GM12878 (cell line): Measurements from ENCODE around the gene TLE7. TPM values are rescaled to one million over a fixed set of nuclear protein-coding genes. Genes with fewer than 3 reads are reported as not detected.

Source experiments
- ATAC-seq: fragments of 200-7000 bp; cut with Tn5 transposase; 3 replicates; pipeline ENCODE4 v1.9.1; 2020; ENCODE audit warnings: mild to moderate bottlenecking, moderate library complexity
- BruUV-seq: library from RNA; stranded (reverse); fragments of 400-500 nt; replicated peaks from 2 replicates; lab custom pipeline; 2021; lab: Mats Ljungman, UMichigan
- CTCF ChIA-PET: fragments of 300-600 bp; sonication (Branson Sonifier 250); formaldehyde crosslinking; extraction: SDS; loops from one replicate; lab custom pipeline; 2021; ENCODE audit warnings: inconsistent platforms; lab: Yijun Ruan, JAX
- POLR2A ChIA-PET: fragments of 350-600 bp; formaldehyde crosslinking; extraction: SDS; loops from one replicate; lab custom pipeline; 2021; ENCODE audit warnings: inconsistent platforms; lab: Charles Lee
- RAD21 ChIA-PET: fragments of 300-600 bp; sonication (Branson Sonifier 250); formaldehyde crosslinking; loops from one replicate; lab custom pipeline; 2023; ENCODE audit warnings: antibody characterized with exemption; ENCODE audit not compliant: unreplicated experiment; lab: Charles Lee
- SMC1A ChIA-PET: fragments of 300-600 bp; sonication (Branson Sonifier 250); formaldehyde crosslinking; loops from one replicate; lab custom pipeline; 2023; ENCODE audit not compliant: unreplicated experiment, uncharacterized antibody; lab: Charles Lee
- DNase-seq: peaks from one replicate; pipeline ENCODE4 v3.0.0-alpha.2; 2011; ENCODE audit warnings: low read depth, low spot score
- FAIRE-seq: peaks from 3 replicates; lab custom pipeline; 2011; peaks lifted over from hg19 to GRCh38; lab: Jason Lieb, UNC
- H2AFZ ChIP-seq: 2 replicates; pipeline ENCODE4 v1.6.0; 2011; ENCODE audit warnings: low read depth, low read length, control low read depth; ENCODE audit not compliant: control insufficient read depth
- H3K27ac ChIP-seq: 2 replicates; pipeline ENCODE4 v1.5.1; 2011; ENCODE audit warnings: control low read depth; ENCODE audit not compliant: control insufficient read depth, insufficient read depth
- H3K27me3 ChIP-seq, 2 experiments: replicated peaks in 1 of 2; 2 replicates each; pipeline versions ENCODE4 v1.6.0 to v1.6.1; 2011; ENCODE audit warnings: low read length in 1 of 2; ENCODE audit not compliant: control insufficient read depth in 2 of 2, insufficient read depth in 2 of 2
- H3K36me3 ChIP-seq, 2 experiments: 2 replicates each; pipeline ENCODE4 v1.5.1; 2011; ENCODE audit warnings: low read length in 1 of 2; ENCODE audit not compliant: control insufficient read depth in 2 of 2, insufficient read depth in 2 of 2
- H3K4me1 ChIP-seq: 2 replicates; pipeline ENCODE4 v1.6.1; 2011; ENCODE audit warnings: mild to moderate bottlenecking, low read length, moderate library complexity, mixed read lengths; ENCODE audit not compliant: control insufficient read depth, insufficient read depth
- H3K4me2 ChIP-seq: 2 replicates; pipeline ENCODE4 v1.6.0; 2011; ENCODE audit warnings: control low read depth; ENCODE audit not compliant: control insufficient read depth, insufficient read depth
- H3K4me3 ChIP-seq: fragments of 200-600 bp; sonication (generic); 2 replicates; pipeline ENCODE4 v1.5.1; 2016
- H3K79me2 ChIP-seq: 2 replicates; pipeline ENCODE4 v1.6.0; 2011; ENCODE audit warnings: low read length; ENCODE audit not compliant: control insufficient read depth, insufficient read depth
- H3K9ac ChIP-seq: 2 replicates; pipeline ENCODE4 v1.8.0; 2011; ENCODE audit warnings: low read length, control low read depth, mixed read lengths; ENCODE audit not compliant: control insufficient read depth, insufficient read depth
- H3K9me3 ChIP-seq: replicated peaks from 3 replicates; pipeline ENCODE4 v1.5.1; 2011; ENCODE audit warnings: mild to moderate bottlenecking, low read length; ENCODE audit not compliant: control insufficient read depth, insufficient read depth
- H4K20me1 ChIP-seq: 2 replicates; pipeline ENCODE4 v1.6.0; 2011; ENCODE audit not compliant: control insufficient read depth, insufficient read depth
- CREB1 ChIP-seq: IDR thresholded peaks from 2 replicates; pipeline ENCODE4 v1.6.1; 2012; ENCODE audit warnings: low read depth, mild to moderate bottlenecking, inconsistent platforms
- HCFC1 ChIP-seq: fragments of 150-350 bp; IDR thresholded peaks from 2 replicates; pipeline ENCODE4 v1.6.1; 2014; ENCODE audit warnings: low read length
- IKZF2 ChIP-seq, 2 experiments: fragments of 450-650 bp; IDR thresholded peaks; 2 replicates each; pipeline ENCODE4 v1.6.1; 2017; ENCODE audit warnings: mild to moderate bottlenecking in 2 of 2, moderate library complexity in 2 of 2
- IRF4 ChIP-seq: IDR thresholded peaks from 2 replicates; pipeline ENCODE4 v1.6.1; 2011; ENCODE audit warnings: low read depth, low read length
- JUND ChIP-seq: IDR thresholded peaks from 2 replicates; pipeline ENCODE4 v1.6.1; 2012; ENCODE audit warnings: low read depth, mild to moderate bottlenecking, low read length, improper control_type of control experiment, moderate library complexity
- LARP7 ChIP-seq: fragments of 450-650 bp; IDR thresholded peaks from 2 replicates; pipeline ENCODE4 v1.6.1; 2017; ENCODE audit warnings: mild to moderate bottlenecking
- MYB ChIP-seq: fragments of 150-350 bp; IDR thresholded peaks from 2 replicates; pipeline ENCODE4 v1.6.1; 2014; ENCODE audit warnings: mild to moderate bottlenecking, low read depth, low read length, borderline replicate concordance
- NBN ChIP-seq: fragments of 450-650 bp; IDR thresholded peaks from 2 replicates; pipeline ENCODE4 v1.6.1; 2016
- PAX5 ChIP-seq: IDR thresholded peaks from 2 replicates; pipeline ENCODE4 v1.6.1; 2011; ENCODE audit warnings: low read depth, low read length, borderline replicate concordance
- ZNF24 ChIP-seq: fragments of 450-650 bp; IDR thresholded peaks from 2 replicates; pipeline ENCODE4 v1.6.1; 2017; ENCODE audit warnings: antibody characterized with exemption, mild to moderate bottlenecking
- WGBS: methylation state at CpG from one replicate; pipeline ENCODE4 v1.1.6; 2016; ENCODE audit warnings: low lambda C conversion rate; ENCODE audit not compliant: insufficient replicate concordance, insufficient coverage; ENCODE audit errors: missing lambda C conversion rate; 5-methylcytosine and 5-hydroxymethylcytosine counted together
- in situ Hi-C: fragments of 300-500 bp; cut with MboI; formaldehyde crosslinking; loops from 9 replicates; pipeline ENCODE4 v1.14.3; 2018; ENCODE audit warnings: mixed read lengths
- intact Hi-C: fragments of 100-400 bp; cut with micrococcal nuclease; formaldehyde crosslinking; loops from one replicate; pipeline ENCODE4 v1.14.2; 2022; ENCODE audit not compliant: unreplicated experiment
- polyA plus RNA-seq, 11 experiments: library from polyadenylated mRNA; depleted of rRNA in 4 of 11; unstranded in 6 of 11; stranded (reverse) in 5 of 11; fragments of >200 nt; fragmentation: Nextera tagmentation in 4 of 11; fragmentation: Illumina TruSeq in 1 of 11; extraction: Ambion mirVana in 4 of 11; extraction: Trizol in 1 of 11; gene quantifications; 1 replicate in 1 of 11; 2 replicates in 10 of 11; pipeline versions ENCODE4 v1.2.1 to v1.2.3, GENCODE V29; 2011 to 2016; ENCODE audit warnings: inconsistent platforms in 2 of 11, missing spikeins in 2 of 11, low read depth in 1 of 11
- total RNA-seq, 4 experiments: library from RNA; depleted of rRNA in 3 of 4; stranded (reverse); fragments of >200 nt in 3 of 4; fragmentation: Illumina TruSeq in 1 of 4; extraction: Trizol in 1 of 4; gene quantifications; 2 replicates each; pipeline versions ENCODE4 v1.2.1 to v1.2.3, GENCODE V29; 2013 to 2021
- TF ChIP-seq, protein P1 (sequence below): fragments of 450-650 bp; IDR thresholded peaks from 2 replicates; pipeline ENCODE4 v1.6.1; 2017; ENCODE audit warnings: mild to moderate bottlenecking
- TF ChIP-seq, protein P2 (sequence below): IDR thresholded peaks from 2 replicates; pipeline ENCODE4 v1.6.1; 2011; ENCODE audit warnings: borderline replicate concordance, low read depth, mild to moderate bottlenecking, moderate library complexity, low read length; ENCODE audit not compliant: insufficient read depth, poor library complexity, severe bottlenecking
- TF ChIP-seq, protein P3 (sequence below): fragments of 450-650 bp; IDR thresholded peaks from 2 replicates; pipeline ENCODE4 v1.6.1; 2017; ENCODE audit warnings: antibody characterized with exemption, mild to moderate bottlenecking, moderate library complexity
- TF ChIP-seq, protein P4 (sequence below): fragments of 450-650 bp; IDR thresholded peaks from 2 replicates; pipeline ENCODE4 v1.6.1; 2017; ENCODE audit warnings: borderline replicate concordance

TLE7 gene
- total and polyA plus RNA-seq, 10 of the 15 experiments (the other 5 are each of a cell fraction or from before 2014, with no cell fraction given), result not detected

DNA sequence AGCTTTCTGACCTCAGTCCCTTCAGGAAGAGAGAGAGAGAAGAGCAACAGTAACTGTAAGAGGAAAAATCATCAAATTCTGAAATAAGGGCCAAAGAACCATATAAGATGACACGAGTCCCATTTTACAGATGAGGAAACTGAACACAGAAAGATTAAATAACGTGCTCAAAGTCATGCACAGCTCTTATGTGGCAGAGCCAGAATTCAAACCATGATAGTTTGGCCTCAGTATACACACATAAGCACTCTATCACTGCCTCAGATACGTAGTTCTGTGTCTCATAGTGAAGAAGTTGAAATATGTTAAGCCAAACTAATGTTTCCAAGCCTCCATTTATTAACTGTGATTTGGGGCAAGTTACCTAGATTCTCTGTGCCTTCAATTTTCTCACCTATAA lies 49.2 kb upstream of the TLE7 start:
- no TSS peak for BruUV-seq
- no peak for FAIRE-seq

More for the DNA sequence above, 49.2 kb upstream of the TLE7 start:
- Histone ChIP-seq H3K9me3 (no peaks in the 10 kb centered on the region), H3K27me3 (no peaks in the 10 kb centered on the region), H3K79me2 (no peaks in the 10 kb centered on the region), H3K36me3 (no peaks in the 10 kb centered on the region)
- SMC1A ChIA-PET, result interaction anchor here (1.0 kb wide), 1 partner anchor 29 kb away, joined by 3 read pairs; the partner anchor contains the start of gene ZNF23
- intact Hi-C loops, result no loop called here
- TF ChIP-seq, protein P1, sequence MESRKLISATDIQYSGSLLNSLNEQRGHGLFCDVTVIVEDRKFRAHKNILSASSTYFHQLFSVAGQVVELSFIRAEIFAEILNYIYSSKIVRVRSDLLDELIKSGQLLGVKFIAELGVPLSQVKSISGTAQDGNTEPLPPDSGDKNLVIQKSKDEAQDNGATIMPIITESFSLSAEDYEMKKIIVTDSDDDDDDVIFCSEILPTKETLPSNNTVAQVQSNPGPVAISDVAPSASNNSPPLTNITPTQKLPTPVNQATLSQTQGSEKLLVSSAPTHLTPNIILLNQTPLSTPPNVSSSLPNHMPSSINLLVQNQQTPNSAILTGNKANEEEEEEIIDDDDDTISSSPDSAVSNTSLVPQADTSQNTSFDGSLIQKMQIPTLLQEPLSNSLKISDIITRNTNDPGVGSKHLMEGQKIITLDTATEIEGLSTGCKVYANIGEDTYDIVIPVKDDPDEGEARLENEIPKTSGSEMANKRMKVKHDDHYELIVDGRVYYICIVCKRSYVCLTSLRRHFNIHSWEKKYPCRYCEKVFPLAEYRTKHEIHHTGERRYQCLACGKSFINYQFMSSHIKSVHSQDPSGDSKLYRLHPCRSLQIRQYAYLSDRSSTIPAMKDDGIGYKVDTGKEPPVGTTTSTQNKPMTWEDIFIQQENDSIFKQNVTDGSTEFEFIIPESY, result no peak
- TF ChIP-seq NBN (no peak), PAX5 (no peak), IKZF2 (IDR thresholded peaks at IDR 0.05) (no peak), ZNF24 (no peak), MYB (no peak), CREB1 (no peak), IRF4 (no peak), HCFC1 (no peak), LARP7 (no peak), JUND (no peak)
- TF ChIP-seq, protein P2, sequence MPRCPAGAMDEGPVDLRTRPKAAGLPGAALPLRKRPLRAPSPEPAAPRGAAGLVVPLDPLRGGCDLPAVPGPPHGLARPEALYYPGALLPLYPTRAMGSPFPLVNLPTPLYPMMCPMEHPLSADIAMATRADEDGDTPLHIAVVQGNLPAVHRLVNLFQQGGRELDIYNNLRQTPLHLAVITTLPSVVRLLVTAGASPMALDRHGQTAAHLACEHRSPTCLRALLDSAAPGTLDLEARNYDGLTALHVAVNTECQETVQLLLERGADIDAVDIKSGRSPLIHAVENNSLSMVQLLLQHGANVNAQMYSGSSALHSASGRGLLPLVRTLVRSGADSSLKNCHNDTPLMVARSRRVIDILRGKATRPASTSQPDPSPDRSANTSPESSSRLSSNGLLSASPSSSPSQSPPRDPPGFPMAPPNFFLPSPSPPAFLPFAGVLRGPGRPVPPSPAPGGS, result no peak
- TF ChIP-seq, protein P3, sequence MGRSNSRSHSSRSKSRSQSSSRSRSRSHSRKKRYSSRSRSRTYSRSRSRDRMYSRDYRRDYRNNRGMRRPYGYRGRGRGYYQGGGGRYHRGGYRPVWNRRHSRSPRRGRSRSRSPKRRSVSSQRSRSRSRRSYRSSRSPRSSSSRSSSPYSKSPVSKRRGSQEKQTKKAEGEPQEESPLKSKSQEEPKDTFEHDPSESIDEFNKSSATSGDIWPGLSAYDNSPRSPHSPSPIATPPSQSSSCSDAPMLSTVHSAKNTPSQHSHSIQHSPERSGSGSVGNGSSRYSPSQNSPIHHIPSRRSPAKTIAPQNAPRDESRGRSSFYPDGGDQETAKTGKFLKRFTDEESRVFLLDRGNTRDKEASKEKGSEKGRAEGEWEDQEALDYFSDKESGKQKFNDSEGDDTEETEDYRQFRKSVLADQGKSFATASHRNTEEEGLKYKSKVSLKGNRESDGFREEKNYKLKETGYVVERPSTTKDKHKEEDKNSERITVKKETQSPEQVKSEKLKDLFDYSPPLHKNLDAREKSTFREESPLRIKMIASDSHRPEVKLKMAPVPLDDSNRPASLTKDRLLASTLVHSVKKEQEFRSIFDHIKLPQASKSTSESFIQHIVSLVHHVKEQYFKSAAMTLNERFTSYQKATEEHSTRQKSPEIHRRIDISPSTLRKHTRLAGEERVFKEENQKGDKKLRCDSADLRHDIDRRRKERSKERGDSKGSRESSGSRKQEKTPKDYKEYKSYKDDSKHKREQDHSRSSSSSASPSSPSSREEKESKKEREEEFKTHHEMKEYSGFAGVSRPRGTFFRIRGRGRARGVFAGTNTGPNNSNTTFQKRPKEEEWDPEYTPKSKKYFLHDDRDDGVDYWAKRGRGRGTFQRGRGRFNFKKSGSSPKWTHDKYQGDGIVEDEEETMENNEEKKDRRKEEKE, result no peak
- TF ChIP-seq, protein P4, sequence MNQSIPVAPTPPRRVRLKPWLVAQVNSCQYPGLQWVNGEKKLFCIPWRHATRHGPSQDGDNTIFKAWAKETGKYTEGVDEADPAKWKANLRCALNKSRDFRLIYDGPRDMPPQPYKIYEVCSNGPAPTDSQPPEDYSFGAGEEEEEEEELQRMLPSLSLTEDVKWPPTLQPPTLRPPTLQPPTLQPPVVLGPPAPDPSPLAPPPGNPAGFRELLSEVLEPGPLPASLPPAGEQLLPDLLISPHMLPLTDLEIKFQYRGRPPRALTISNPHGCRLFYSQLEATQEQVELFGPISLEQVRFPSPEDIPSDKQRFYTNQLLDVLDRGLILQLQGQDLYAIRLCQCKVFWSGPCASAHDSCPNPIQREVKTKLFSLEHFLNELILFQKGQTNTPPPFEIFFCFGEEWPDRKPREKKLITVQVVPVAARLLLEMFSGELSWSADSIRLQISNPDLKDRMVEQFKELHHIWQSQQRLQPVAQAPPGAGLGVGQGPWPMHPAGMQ, result no peak
- TF ChIP-seq, all 136 proteins: peak for 0
- Histone ChIP-seq H3K4me1 (no peaks in the 10 kb centered on the region), H3K4me2 (no peak overlapping the region), H3K4me3 (no peak overlapping the region), H3K27ac (no peak overlapping the region), H2AFZ (no peak overlapping the region), H4K20me1 (no peaks in the 10 kb centered on the region), H3K9ac (no peak overlapping the region)
- CTCF ChIA-PET, result interaction anchor here (0.6 to 2.9 kb wide), 3 partner anchors 10 to 120 kb away, joined by 3 to 34 read pairs (median 10); no protein-coding TSS in a partner anchor
- RAD21 ChIA-PET, result interaction anchor here (1.5 to 1.6 kb wide), 2 partner anchors 9 to 120 kb away, joined by 3 to 5 read pairs; no protein-coding TSS in a partner anchor
- WGBS, result 6% methylated on average over 3 of the region's 3 CpGs
- in situ Hi-C loops, result no loop called here
- ATAC-seq (no peak), DNase-seq (no peak)
- POLR2A ChIA-PET, result no interaction called here
